NT2/D1 (cell line): ENCODE data around the gene TRIM43B.
"Not testable (repeated sequence)": the region's sequence is repeated elsewhere in the genome, so short reads cannot be mapped to it uniquely, and the experiment has no call there.

Experiments used
- DNase-seq: peaks from one replicate; pipeline ENCODE4 v3.0.0-alpha.2; 2011; ENCODE audit warnings: low read depth, low spot score
- H3K27me3 ChIP-seq: 2 replicates; pipeline ENCODE4 v1.6.0; 2011; ENCODE audit warnings: mild to moderate bottlenecking; ENCODE audit not compliant: insufficient read length, insufficient read depth
- H3K36me3 ChIP-seq: 2 replicates; pipeline ENCODE4 v1.6.1; 2011; ENCODE audit warnings: mild to moderate bottlenecking, low read length, mixed read lengths; ENCODE audit not compliant: insufficient read depth, insufficient read length
- H3K4me1 ChIP-seq: 2 replicates; pipeline ENCODE4 v1.5.1; 2011; ENCODE audit not compliant: insufficient read depth, insufficient read length
- H3K4me3 ChIP-seq: 2 replicates; pipeline ENCODE4 v1.5.1; 2011; ENCODE audit warnings: low read depth; ENCODE audit not compliant: insufficient read length
- H3K9ac ChIP-seq: 2 replicates; pipeline ENCODE4 v1.6.0; 2011; ENCODE audit warnings: low read depth; ENCODE audit not compliant: insufficient read length
- H3K9me3 ChIP-seq: 2 replicates; pipeline ENCODE4 v1.5.1; 2011; ENCODE audit warnings: mild to moderate bottlenecking, low read length; ENCODE audit not compliant: insufficient read depth
- SUZ12 ChIP-seq: IDR thresholded peaks from 2 replicates; pipeline ENCODE4 v1.6.1; 2011; ENCODE audit not compliant: insufficient read length, insufficient read depth; ENCODE audit errors: extremely low read depth
- YY1 ChIP-seq: IDR thresholded peaks from 2 replicates; pipeline ENCODE4 v1.6.1; 2011; ENCODE audit not compliant: insufficient read length, insufficient read depth
- ZNF274 ChIP-seq: IDR thresholded peaks from 2 replicates; pipeline ENCODE4 v1.6.1; 2011; ENCODE audit warnings: mild to moderate bottlenecking, low read depth, low read length

TRIM43B gene

GRCh38 chr2:95509408-95509807, 24.9 kb upstream of the TRIM43B start:
- TF ChIP-seq ZNF274 = no peak
- TF ChIP-seq SUZ12 = no peak
- no peak for TF ChIP-seq YY1
- no peaks in the 10 kb centered on the region for H3K36me3 ChIP-seq
- H3K27me3 ChIP-seq = no peaks in the 10 kb centered on the region
- H3K4me1 ChIP-seq = no peaks in the 10 kb centered on the region
- no peaks in the 10 kb centered on the region for H3K9me3 ChIP-seq
- H3K9ac ChIP-seq = no peak overlapping the region
- H3K4me3 ChIP-seq = no peak overlapping the region
- DNase-seq = no peak

DNA sequence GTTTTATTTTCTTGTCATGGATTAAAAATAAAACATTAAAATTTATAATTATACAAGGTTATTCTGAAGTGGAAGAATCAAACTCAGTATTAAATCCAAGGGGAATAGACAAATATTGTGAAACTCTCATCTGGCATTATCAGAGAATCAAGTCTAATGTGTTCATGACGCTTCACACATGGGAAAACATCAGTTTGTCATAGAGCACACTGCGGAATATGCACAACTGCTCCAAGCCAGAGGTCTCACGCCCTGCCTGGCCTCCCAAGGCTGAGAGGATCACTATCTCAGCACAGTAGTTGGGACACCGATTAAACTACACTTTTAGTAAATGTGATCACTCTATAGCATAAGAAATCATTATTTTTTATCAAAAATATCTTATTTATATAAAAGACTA, 20.7 kb upstream of the TRIM43B start:
- no peak overlapping the region for H3K9ac ChIP-seq

GRCh38 chr2:95500854-95501253, 16.3 kb upstream of the TRIM43B start:
- TF ChIP-seq SUZ12 (no peak), ZNF274 (no peak), YY1 (no peak)

More for the DNA sequence above, 20.7 kb upstream of the TRIM43B start:
- no peak for DNase-seq
- Histone ChIP-seq H3K4me1 (no peaks in the 10 kb centered on the region), H3K4me3 (no peak overlapping the region), H3K36me3 (no peaks in the 10 kb centered on the region), H3K27me3 (no peaks in the 10 kb centered on the region), H3K9me3 (no peaks in the 10 kb centered on the region)
- TF ChIP-seq SUZ12 (no peak), YY1 (no peak), ZNF274 (no peak)

DNA sequence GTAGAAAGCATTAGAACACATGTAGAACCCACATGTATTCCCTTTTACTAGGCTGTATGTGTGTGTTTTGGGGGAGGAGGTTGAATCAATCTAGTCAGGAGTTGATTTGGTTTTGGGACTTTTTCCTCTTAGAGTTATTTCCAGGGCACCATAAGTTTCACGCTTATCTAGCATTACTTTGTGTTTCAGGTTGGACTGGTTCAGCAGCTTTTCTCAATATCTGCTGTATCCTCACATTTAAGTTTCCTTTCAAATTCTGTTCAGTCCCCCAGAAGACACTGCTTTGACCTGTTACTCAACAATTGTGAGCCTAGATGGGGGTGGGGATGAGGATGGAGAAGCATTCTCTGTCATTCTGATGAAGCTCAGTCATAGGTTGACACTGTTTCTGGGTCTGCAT, 7.5 kb upstream of the TRIM43B start:
- H3K9me3 ChIP-seq, H3K36me3 ChIP-seq, H3K9ac ChIP-seq, H3K4me1 ChIP-seq, H3K4me3 ChIP-seq, DNase-seq, H3K27me3 ChIP-seq: not testable (repeated sequence)

More at GRCh38 chr2:95500854-95501253, 16.3 kb upstream of the TRIM43B start:
- DNase-seq = no peak
- Histone ChIP-seq H3K4me3 (no peak overlapping the region), H3K27me3 (no peaks in the 10 kb centered on the region), H3K9me3 (no peaks in the 10 kb centered on the region), H3K4me1 (no peaks in the 10 kb centered on the region), H3K9ac (no peak overlapping the region), H3K36me3 (no peaks in the 10 kb centered on the region)

DNA sequence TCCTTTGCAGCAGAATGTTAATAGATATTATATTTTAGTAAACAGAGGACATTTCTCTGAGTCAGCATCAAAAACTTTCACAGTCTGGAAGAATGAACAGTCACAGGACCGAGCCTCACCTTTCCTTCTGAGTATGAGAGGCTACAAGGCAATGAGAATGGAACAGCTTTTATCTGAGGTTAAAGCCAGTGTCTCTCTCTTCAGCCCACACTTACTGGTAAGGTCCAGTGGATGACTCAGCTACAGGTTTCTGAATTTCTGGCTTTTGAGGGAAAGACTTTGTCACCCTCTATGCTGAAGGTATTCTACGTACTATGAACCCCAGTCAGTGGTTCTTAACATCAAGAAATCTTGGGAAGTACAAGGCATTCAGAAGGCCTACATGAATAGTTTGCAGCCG, 9.5 kb downstream of the TRIM43B start:
- H3K4me1 ChIP-seq, H3K36me3 ChIP-seq, DNase-seq, H3K4me3 ChIP-seq, H3K9me3 ChIP-seq, H3K27me3 ChIP-seq, H3K9ac ChIP-seq: not testable (repeated sequence)

GRCh38 chr2:95467984-95468383, 16.6 kb downstream of the TRIM43B start:
- not testable (repeated sequence) for H3K9me3 ChIP-seq, H3K4me3 ChIP-seq, H3K9ac ChIP-seq, H3K4me1 ChIP-seq, H3K27me3 ChIP-seq, DNase-seq, H3K36me3 ChIP-seq

- not testable (repeated sequence) for H3K4me1 ChIP-seq
Observed at GRCh38 chr2:95466572-95466971, 18.0 kb downstream of the TRIM43B start.

DNA sequence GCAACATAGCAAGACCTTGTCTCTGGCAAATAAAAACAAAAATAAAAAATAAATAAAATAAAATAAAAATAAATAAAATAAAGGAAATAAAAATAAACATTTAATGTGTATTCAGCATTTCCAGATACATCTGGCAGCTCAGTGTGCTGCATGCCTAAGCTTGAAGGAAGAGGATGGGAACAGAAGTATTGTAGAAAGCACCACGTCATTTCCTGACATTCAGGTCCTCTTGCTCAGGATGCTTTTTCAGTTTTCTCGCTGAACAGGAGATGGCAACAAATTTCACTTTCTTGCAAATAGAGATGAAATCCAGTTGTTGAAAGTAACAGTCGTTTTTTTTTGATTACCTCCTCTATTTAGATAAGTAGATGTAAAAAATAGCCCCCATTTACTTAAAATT, 21.3 kb downstream of the TRIM43B start:
- not testable (repeated sequence) for H3K9me3 ChIP-seq, DNase-seq, H3K27me3 ChIP-seq, H3K9ac ChIP-seq, H3K36me3 ChIP-seq, H3K4me3 ChIP-seq, H3K4me1 ChIP-seq

More at GRCh38 chr2:95466572-95466971, 18.0 kb downstream of the TRIM43B start:
- H3K9ac ChIP-seq, H3K9me3 ChIP-seq, DNase-seq, H3K36me3 ChIP-seq, H3K4me3 ChIP-seq, H3K27me3 ChIP-seq: not testable (repeated sequence)

GRCh38 chr2:95445317-95445716, 39.2 kb downstream of the TRIM43B start:
- H3K4me1 ChIP-seq, H3K36me3 ChIP-seq, H3K9ac ChIP-seq, H3K9me3 ChIP-seq, H3K27me3 ChIP-seq, H3K4me3 ChIP-seq, DNase-seq: not testable (repeated sequence)

- H3K36me3 ChIP-seq, H3K4me1 ChIP-seq, H3K9ac ChIP-seq, H3K4me3 ChIP-seq, H3K9me3 ChIP-seq, DNase-seq, H3K27me3 ChIP-seq: not testable (repeated sequence)
Observed at GRCh38 chr2:95442474-95443099, 42.0 kb downstream of the TRIM43B start.

DNA sequence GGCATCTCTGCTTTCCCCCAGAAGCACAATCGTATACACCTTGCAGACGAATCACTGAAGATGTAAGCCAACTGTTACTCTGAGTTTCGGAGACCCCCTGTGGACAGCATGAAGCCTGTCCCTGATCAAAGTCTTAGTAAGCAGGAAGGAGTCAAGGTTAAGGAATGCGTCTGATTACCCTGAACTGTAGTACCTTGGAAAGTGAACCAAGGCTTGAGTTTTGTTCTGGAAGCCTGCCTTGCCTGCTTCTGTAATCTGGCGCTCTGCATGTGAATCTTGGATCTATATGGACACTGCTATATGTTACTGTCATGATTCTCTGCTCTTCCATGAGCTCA, 48.7 kb downstream of the TRIM43B start:
- not testable (repeated sequence) for H3K4me3 ChIP-seq, DNase-seq, H3K36me3 ChIP-seq, H3K4me1 ChIP-seq, H3K27me3 ChIP-seq, H3K9me3 ChIP-seq, H3K9ac ChIP-seq
